ENCODE data around the gene TXLNA.

DNA sequence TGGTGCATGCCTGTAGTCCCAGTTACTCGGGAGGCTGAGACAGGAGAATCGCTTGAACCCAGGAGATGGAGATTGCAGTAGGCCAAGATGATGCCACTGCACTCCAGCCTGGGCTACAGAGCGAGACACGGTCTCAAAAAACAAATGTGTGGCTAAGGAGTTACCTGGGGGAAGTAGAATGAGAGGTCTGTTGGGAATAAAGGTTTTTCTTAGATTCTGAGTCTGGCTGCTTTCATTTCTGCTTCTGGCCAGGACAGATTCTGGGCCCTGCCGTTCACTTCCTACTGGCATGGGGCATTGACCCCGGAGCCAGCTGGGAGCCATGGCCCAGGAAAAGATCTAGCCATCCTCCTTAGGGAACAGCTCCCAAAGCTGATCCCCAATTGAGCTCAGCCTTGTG lies 29.0 kb downstream of the TXLNA start:
- TF ChIP-seq, protein P1, sequence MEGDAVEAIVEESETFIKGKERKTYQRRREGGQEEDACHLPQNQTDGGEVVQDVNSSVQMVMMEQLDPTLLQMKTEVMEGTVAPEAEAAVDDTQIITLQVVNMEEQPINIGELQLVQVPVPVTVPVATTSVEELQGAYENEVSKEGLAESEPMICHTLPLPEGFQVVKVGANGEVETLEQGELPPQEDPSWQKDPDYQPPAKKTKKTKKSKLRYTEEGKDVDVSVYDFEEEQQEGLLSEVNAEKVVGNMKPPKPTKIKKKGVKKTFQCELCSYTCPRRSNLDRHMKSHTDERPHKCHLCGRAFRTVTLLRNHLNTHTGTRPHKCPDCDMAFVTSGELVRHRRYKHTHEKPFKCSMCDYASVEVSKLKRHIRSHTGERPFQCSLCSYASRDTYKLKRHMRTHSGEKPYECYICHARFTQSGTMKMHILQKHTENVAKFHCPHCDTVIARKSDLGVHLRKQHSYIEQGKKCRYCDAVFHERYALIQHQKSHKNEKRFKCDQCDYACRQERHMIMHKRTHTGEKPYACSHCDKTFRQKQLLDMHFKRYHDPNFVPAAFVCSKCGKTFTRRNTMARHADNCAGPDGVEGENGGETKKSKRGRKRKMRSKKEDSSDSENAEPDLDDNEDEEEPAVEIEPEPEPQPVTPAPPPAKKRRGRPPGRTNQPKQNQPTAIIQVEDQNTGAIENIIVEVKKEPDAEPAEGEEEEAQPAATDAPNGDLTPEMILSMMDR (conservative IDR thresholded peaks at IDR 0.05; ENCODE audit: low read length) = no peak
- TF ChIP-seq EZH2phosphoT487 (IDR thresholded peaks at IDR 0.05; ENCODE audit: borderline replicate concordance) = no peak
